ENCODE results near the gene LSMEM2. TPM values are rescaled to one million over a fixed set of nuclear protein-coding genes. Genes with fewer than 3 reads are reported as not detected.

LSMEM2 gene
- total RNA-seq, 2 donors from 2014 or later: not detected

DNA sequence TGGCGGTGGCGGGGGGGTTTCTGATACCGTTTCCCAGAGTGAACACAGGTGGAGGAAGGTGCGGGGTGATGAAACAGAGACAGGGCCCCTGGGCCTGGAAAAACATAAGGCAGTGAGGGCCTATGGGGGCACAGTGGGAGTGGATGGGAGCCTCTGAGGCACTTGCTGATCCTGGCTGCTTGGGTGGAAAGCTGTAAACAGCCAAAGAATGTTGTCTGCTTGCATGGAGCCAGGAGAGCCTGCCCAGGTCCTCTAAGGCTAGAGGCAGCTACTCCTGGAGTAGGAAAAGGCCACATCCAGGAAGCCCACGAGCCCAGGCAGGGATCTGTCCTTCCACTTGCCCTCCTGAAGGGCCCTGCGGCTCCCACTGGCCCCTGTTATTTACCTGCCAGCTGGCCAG, 12.9 kb upstream of the LSMEM2 start:
- ATAC-seq (ENCODE audit: insufficient number of reproducible peaks, low FRiP score, low read depth): no peak
- H3K27me3 ChIP-seq (replicated peaks; ENCODE audit: insufficient read depth): no peaks in the 10 kb centered on the region
- H3K4me3 ChIP-seq: peak overlapping the region; percentile 71
- H3K27ac ChIP-seq: peak overlapping the region; percentile 98
- no peaks in the 10 kb centered on the region for H3K9me3 ChIP-seq
- H3K4me1 ChIP-seq (ENCODE audit: control insufficient read depth in 1 of 2, low read depth in 2 of 2): peaks cover 33 to 94% of the 10 kb centered on the region in 2 donors
- DNase-seq (ENCODE audit: low spot score): no peak
- H3K36me3 ChIP-seq: no peaks in the 10 kb centered on the region
- no peak for TF ChIP-seq CTCF (IDR thresholded peaks at IDR 0.05)

DNA sequence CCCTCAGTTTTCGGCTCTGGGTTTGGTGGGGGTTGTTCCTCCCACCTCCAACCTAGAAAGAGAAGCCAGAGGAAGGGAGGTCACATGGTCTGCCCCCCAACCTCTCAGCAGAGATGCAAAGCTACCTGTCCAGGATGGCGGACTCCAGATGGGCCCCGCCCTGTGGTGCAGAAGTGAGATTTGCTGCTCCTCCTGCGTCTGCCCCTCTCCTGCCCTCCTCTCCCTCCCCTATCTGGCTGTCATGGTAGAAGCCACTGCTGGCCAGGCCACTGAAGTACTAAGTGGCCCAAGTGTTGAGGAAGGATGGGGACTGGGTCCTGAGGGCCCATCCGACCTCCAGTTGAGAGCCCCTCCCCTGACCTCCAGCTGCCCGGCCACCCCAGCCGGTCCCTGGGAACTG, 12.1 kb upstream of the LSMEM2 start:
- DNase-seq (ENCODE audit: low spot score): no peak
- H3K27me3 ChIP-seq (replicated peaks; ENCODE audit: insufficient read depth): no peaks in the 10 kb centered on the region
- H3K4me3 ChIP-seq: peak overlapping the region; percentile 71
- no peak for TF ChIP-seq CTCF (IDR thresholded peaks at IDR 0.05)
- no peaks in the 10 kb centered on the region for H3K36me3 ChIP-seq
- no peaks in the 10 kb centered on the region for H3K9me3 ChIP-seq
- peak overlapping the region; percentile 98 for H3K27ac ChIP-seq
- ATAC-seq (ENCODE audit: insufficient number of reproducible peaks, low FRiP score, low read depth): no peak
- peaks cover 33 to 86% of the 10 kb centered on the region in 2 donors for H3K4me1 ChIP-seq (ENCODE audit: control insufficient read depth in 1 of 2, low read depth in 2 of 2)

GRCh38 chr3:50267280-50267913, 11.5 kb upstream of the LSMEM2 start:
- Histone ChIP-seq H3K27ac (peak overlapping the region; percentile 98), H3K9me3 (no peaks in the 10 kb centered on the region), H3K4me1 (ENCODE audit: control insufficient read depth in 1 of 2, low read depth in 2 of 2) (peaks cover 33 to 83% of the 10 kb centered on the region in 2 donors), H3K27me3 (replicated peaks; ENCODE audit: insufficient read depth) (no peaks in the 10 kb centered on the region), H3K4me3 (peak overlapping the region; percentile 71), H3K36me3 (no peaks in the 10 kb centered on the region)
- DNase-seq (ENCODE audit: low spot score) (no peak), ATAC-seq (ENCODE audit: insufficient number of reproducible peaks, low FRiP score, low read depth) (no peak)
- no peak for TF ChIP-seq CTCF (IDR thresholded peaks at IDR 0.05)

GRCh38 chr3:50268276-50268675, 10.6 kb upstream of the LSMEM2 start:
- DNase-seq (ENCODE audit: low spot score) (no peak), ATAC-seq (ENCODE audit: insufficient number of reproducible peaks, low FRiP score, low read depth) (no peak)
- Histone ChIP-seq H3K27me3 (replicated peaks; ENCODE audit: insufficient read depth) (no peaks in the 10 kb centered on the region), H3K27ac (peak overlapping the region; percentile 98), H3K9me3 (no peaks in the 10 kb centered on the region), H3K4me1 (ENCODE audit: control insufficient read depth in 1 of 2, low read depth in 2 of 2) (peaks cover 33 to 78% of the 10 kb centered on the region in 2 donors), H3K36me3 (no peaks in the 10 kb centered on the region), H3K4me3 (peak overlapping the region; percentile 71)
- TF ChIP-seq CTCF (IDR thresholded peaks at IDR 0.05): no peak

- no peaks in the 10 kb centered on the region for H3K27me3 ChIP-seq (replicated peaks; ENCODE audit: insufficient read depth)
- no peak for TF ChIP-seq CTCF (IDR thresholded peaks at IDR 0.05)
- peaks cover 30 to 74% of the 10 kb centered on the region in 2 donors for H3K4me1 ChIP-seq (ENCODE audit: control insufficient read depth in 1 of 2, low read depth in 2 of 2)
- H3K4me3 ChIP-seq: peak within 1 kb of the TSS; percentile 71
- peak within 1 kb of the TSS; percentile 98 for H3K27ac ChIP-seq
- no peaks in the 10 kb centered on the region for H3K36me3 ChIP-seq
- no peaks in the 10 kb centered on the region for H3K9me3 ChIP-seq
- peak; percentile 29 for ATAC-seq (ENCODE audit: insufficient number of reproducible peaks, low FRiP score, low read depth)
- DNase-seq (ENCODE audit: low spot score): peak; percentile 76
Observed at GRCh38 chr3:50268703-50269451, 10.0 kb upstream of the LSMEM2 start, which contains the start of gene SEMA3B. Gene SEMA3B, plus strand, starts transcription at chr3:50269147. Its CDS starts 94 bp downstream, at chr3:50269241.

All from thoracic aorta (tissue), 2 donors.